GM18498 (cell line): ENCODE results near the gene GRIA3.

Experiments
- ATAC-seq: cut with Tn5 transposase; IDR thresholded peaks from one replicate; pipeline ENCODE4 v1.9.1; 2021; ENCODE audit warnings: mild to moderate bottlenecking, moderate library complexity; ENCODE audit not compliant: unreplicated experiment

Gene GRIA3

GRCh38 chrX:123193101-123193500, 9.0 kb downstream of the GRIA3 start:
- ATAC-seq = no peak

- ATAC-seq = no peak
Measured at GRCh38 chrX:123199338-123199737, 15.3 kb downstream of the GRIA3 start.

GRCh38 chrX:123201720-123202119, 17.6 kb downstream of the GRIA3 start:
- no peak for ATAC-seq

GRCh38 chrX:123202523-123202922, 18.4 kb downstream of the GRIA3 start:
- no peak for ATAC-seq

- ATAC-seq = no peak
Measured at GRCh38 chrX:123203772-123204171, 19.7 kb downstream of the GRIA3 start.

GRCh38 chrX:123206176-123206575, 22.1 kb downstream of the GRIA3 start:
- ATAC-seq = no peak

- no peak for ATAC-seq
Measured at GRCh38 chrX:123210252-123210651, 26.2 kb downstream of the GRIA3 start.

GRCh38 chrX:123215397-123216089, 31.5 kb downstream of the GRIA3 start:
- ATAC-seq = no peak

GRCh38 chrX:123217077-123217476, 33.0 kb downstream of the GRIA3 start:
- ATAC-seq = no peak

- no peak for ATAC-seq
Measured at GRCh38 chrX:123217728-123218127, 33.6 kb downstream of the GRIA3 start.

- ATAC-seq = no peak
Measured at GRCh38 chrX:123219916-123220315, 35.8 kb downstream of the GRIA3 start.

GRCh38 chrX:123222920-123223319, 38.8 kb downstream of the GRIA3 start:
- ATAC-seq = no peak

- peak; percentile 52 for ATAC-seq
Measured at GRCh38 chrX:123223409-123223808, 39.3 kb downstream of the GRIA3 start.

GRCh38 chrX:123223859-123224258, 39.8 kb downstream of the GRIA3 start:
- peak; percentile 96 for ATAC-seq

GRCh38 chrX:123230798-123231197, 46.7 kb downstream of the GRIA3 start:
- ATAC-seq = no peak

- ATAC-seq = no peak
Measured at GRCh38 chrX:123236859-123237258, 52.8 kb downstream of the GRIA3 start.

- ATAC-seq = no peak
Measured at GRCh38 chrX:123237271-123237670, 53.2 kb downstream of the GRIA3 start.

- no peak for ATAC-seq
Measured at GRCh38 chrX:123254457-123254856, 70.4 kb downstream of the GRIA3 start.

GRCh38 chrX:123256378-123256777, 72.3 kb downstream of the GRIA3 start:
- peak; percentile 93 for ATAC-seq

GRCh38 chrX:123260920-123261418, 76.9 kb downstream of the GRIA3 start:
- ATAC-seq = no peak

GRCh38 chrX:123263270-123263669, 79.2 kb downstream of the GRIA3 start:
- no peak for ATAC-seq

- ATAC-seq = no peak
Measured at GRCh38 chrX:123263747-123264146, 79.7 kb downstream of the GRIA3 start.

GRCh38 chrX:123267220-123267619, 83.1 kb downstream of the GRIA3 start:
- ATAC-seq = no peak
